Measurements from ENCODE around the gene SNRPB2. TPM values are rescaled to one million over a fixed set of nuclear protein-coding genes. Genes with fewer than 3 reads are reported as not detected.

The SNRPB2 gene
- total RNA-seq, 6 donors from 2014 or later = 7.4 to 44.4 (median 32.4) TPM

DNA sequence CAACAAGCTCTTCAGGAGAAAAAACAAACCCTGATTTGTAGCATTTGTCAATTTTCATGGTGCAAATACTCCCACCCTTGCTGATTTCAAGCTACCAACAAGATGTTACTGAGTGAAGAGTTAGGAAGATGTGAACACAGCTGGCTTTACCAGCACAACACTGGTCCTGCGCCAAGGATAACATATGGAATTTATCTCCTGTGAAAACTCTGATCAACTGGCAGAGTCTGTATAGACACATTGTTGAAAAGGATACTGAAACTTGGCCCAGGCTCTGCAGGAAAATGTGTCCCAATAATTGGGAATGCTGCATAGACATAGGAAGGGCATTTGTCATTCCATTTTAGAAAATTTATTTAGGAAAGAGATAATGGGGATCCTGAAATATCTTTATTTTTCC lies 47.3 kb downstream of the SNRPB2 start:
- DNase-seq (no peak), ATAC-seq (ENCODE audit: low FRiP score in 2 of 2) (no peak)
- 81 to 90% methylated on average over 1 of the region's 1 CpG for WGBS, 2 donors
- no peaks in the 10 kb centered on the region for H3K4me1 ChIP-seq
- no peaks in the 10 kb centered on the region for H3K27me3 ChIP-seq
- no peaks in the 10 kb centered on the region for H3K9me3 ChIP-seq
- no peaks in the 10 kb centered on the region for H3K36me3 ChIP-seq
- H3K4me3 ChIP-seq = no peak overlapping the region
- H3K27ac ChIP-seq = no peak overlapping the region
- TF ChIP-seq POLR2A (IDR thresholded peaks at IDR 0.05) = no peak
- TF ChIP-seq EP300 (IDR thresholded peaks at IDR 0.05) = no peak
- TF ChIP-seq POLR2AphosphoS5 (IDR thresholded peaks at IDR 0.05) = no peak
- TF ChIP-seq, protein P1, sequence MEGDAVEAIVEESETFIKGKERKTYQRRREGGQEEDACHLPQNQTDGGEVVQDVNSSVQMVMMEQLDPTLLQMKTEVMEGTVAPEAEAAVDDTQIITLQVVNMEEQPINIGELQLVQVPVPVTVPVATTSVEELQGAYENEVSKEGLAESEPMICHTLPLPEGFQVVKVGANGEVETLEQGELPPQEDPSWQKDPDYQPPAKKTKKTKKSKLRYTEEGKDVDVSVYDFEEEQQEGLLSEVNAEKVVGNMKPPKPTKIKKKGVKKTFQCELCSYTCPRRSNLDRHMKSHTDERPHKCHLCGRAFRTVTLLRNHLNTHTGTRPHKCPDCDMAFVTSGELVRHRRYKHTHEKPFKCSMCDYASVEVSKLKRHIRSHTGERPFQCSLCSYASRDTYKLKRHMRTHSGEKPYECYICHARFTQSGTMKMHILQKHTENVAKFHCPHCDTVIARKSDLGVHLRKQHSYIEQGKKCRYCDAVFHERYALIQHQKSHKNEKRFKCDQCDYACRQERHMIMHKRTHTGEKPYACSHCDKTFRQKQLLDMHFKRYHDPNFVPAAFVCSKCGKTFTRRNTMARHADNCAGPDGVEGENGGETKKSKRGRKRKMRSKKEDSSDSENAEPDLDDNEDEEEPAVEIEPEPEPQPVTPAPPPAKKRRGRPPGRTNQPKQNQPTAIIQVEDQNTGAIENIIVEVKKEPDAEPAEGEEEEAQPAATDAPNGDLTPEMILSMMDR (IDR thresholded peaks at IDR 0.05) = no peak

DNA sequence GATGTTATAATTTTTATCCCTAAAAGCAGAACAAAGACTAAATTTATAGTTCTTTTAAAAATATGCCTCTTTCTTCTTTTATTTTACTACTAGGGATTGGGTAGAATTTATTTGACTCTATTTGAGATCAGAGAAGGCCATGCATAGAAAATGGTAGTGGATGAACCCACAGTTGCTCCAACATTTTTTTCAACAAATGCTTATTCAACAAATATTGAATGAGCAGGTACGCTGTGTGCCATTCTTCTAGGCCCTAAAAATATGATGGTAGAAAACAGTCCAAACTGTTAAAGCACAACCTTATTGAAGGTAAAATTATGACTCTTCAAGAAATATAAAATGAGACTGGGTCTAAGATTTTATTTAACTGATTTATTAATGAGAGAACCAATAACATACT lies 48.3 kb downstream of the SNRPB2 start:
- Histone ChIP-seq H3K4me1 (no peaks in the 10 kb centered on the region), H3K27ac (no peak overlapping the region), H3K36me3 (no peaks in the 10 kb centered on the region), H3K27me3 (no peaks in the 10 kb centered on the region), H3K4me3 (no peak overlapping the region), H3K9me3 (no peaks in the 10 kb centered on the region)
- DNase-seq (no peak), ATAC-seq (ENCODE audit: low FRiP score in 2 of 2) (no peak)
- TF ChIP-seq POLR2A (IDR thresholded peaks at IDR 0.05) = no peak
- no peak for TF ChIP-seq EP300 (IDR thresholded peaks at IDR 0.05)
- no peak for TF ChIP-seq POLR2AphosphoS5 (IDR thresholded peaks at IDR 0.05)
- TF ChIP-seq, protein P1 (IDR thresholded peaks at IDR 0.05) = no peak
- 83 to 91% methylated on average over 1 of the region's 1 CpG for WGBS, 2 donors

DNA sequence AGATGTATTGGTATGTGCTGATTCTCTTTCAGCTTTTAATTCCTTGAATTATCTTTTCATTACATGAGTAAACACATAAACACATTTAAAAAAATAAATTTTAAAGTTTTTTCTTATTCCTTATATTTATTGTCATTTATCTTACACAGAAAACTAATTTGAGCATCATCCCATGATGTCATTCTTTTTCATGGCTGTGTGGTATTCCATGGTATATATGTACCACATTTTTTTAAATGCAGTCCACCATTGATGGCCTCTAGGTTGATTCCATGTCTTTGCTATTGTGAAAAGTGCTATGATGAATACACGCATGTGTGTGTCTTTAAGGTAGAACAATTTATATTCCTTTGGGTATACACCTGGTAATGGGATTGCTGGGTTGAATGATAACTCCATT lies 51.7 kb downstream of the SNRPB2 start:
- Histone ChIP-seq H3K27me3 (no peaks in the 10 kb centered on the region), H3K9me3 (no peaks in the 10 kb centered on the region), H3K4me3 (no peak overlapping the region), H3K27ac (no peak overlapping the region), H3K36me3 (no peaks in the 10 kb centered on the region), H3K4me1 (no peaks in the 10 kb centered on the region)
- TF ChIP-seq POLR2A (IDR thresholded peaks at IDR 0.05) = no peak
- TF ChIP-seq EP300 (IDR thresholded peaks at IDR 0.05) = no peak
- TF ChIP-seq, protein P1 (IDR thresholded peaks at IDR 0.05) = no peak
- no peak for TF ChIP-seq POLR2AphosphoS5 (IDR thresholded peaks at IDR 0.05)
- WGBS, 2 donors = 92 to 96% methylated on average over 1 of the region's 1 CpG
- ATAC-seq (ENCODE audit: low FRiP score in 2 of 2) (no peak), DNase-seq (no peak)

DNA sequence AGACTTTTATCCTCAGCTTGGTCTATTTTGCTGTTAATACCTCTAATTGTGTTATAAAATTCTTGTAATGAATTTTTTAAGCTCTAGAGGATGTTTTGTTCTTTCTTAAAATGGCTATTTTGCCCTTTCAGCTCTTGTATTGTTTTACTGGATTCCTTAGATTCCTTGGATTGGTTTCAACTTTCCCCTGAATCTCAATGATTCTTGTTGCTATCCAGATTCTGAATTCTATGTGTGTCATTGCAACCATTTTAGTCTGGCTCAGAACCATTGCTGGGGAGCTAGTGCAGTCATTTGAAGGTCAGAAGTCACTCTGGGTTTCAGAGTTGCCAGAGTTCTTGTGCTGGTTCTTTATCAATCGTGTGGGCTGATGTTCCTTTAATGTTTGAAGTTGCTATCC lies 55.4 kb downstream of the SNRPB2 start:
- H3K4me3 ChIP-seq = no peak overlapping the region
- no peaks in the 10 kb centered on the region for H3K9me3 ChIP-seq
- DNase-seq (no peak), ATAC-seq (ENCODE audit: low FRiP score in 2 of 2) (no peak)
- H3K27ac ChIP-seq = no peak overlapping the region
- TF ChIP-seq POLR2A (IDR thresholded peaks at IDR 0.05) = no peak
- TF ChIP-seq EP300 (IDR thresholded peaks at IDR 0.05) = no peak
- no peak for TF ChIP-seq POLR2AphosphoS5 (IDR thresholded peaks at IDR 0.05)
- TF ChIP-seq, protein P1 (IDR thresholded peaks at IDR 0.05) = no peak
- H3K27me3 ChIP-seq = no peaks in the 10 kb centered on the region
- H3K4me1 ChIP-seq = no peaks in the 10 kb centered on the region
- 59 to 88% methylated on average over 1 of the region's 1 CpG for WGBS, 2 donors
- H3K36me3 ChIP-seq = no peaks in the 10 kb centered on the region

Small RNA genes within 50 kb of the gene (small RNA-seq; reads per million reads assigned to genes)
- gene AL135938.1 = 0 reads per million in 4 donors

Other genes with a start within 250 kb of the SNRPB2 start
- gene KIF16B, start 156.6 kb upstream of the SNRPB2 start, total RNA-seq = 100 to 1,000 TPM in 1 of 6 donors, 10 to 100 TPM in 5; 18.4 to 114 (median 26.3) TPM
- not detected for gene OTOR, start 18.3 kb downstream of the SNRPB2 start, total RNA-seq

All from upper lobe of left lung (tissue), 6 donors.